ENCODE measurements around the gene DMTF1. TPM values are rescaled to one million over a fixed set of nuclear protein-coding genes. Genes with fewer than 3 reads are reported as not detected.
"Not testable (repeated sequence)": the region's sequence is repeated elsewhere in the genome, so short reads cannot be mapped to it uniquely, and the experiment has no call there.

DMTF1 gene
- total RNA-seq, 1 experiment from 2014 or later = 48.0 TPM

- peak; percentile 62 for DNase-seq (ENCODE audit: low spot score)
These were observed 68.5 kb downstream of the DMTF1 start for GRCh38 chr7:87220734-87221215.

GRCh38 chr7:87223666-87224065, 71.4 kb downstream of the DMTF1 start:
- DNase-seq (ENCODE audit: low spot score) = no peak

GRCh38 chr7:87225696-87226095, 73.4 kb downstream of the DMTF1 start:
- DNase-seq (ENCODE audit: low spot score) = no peak

GRCh38 chr7:87226495-87226894, 74.2 kb downstream of the DMTF1 start:
- no peak for DNase-seq (ENCODE audit: low spot score)

DNA sequence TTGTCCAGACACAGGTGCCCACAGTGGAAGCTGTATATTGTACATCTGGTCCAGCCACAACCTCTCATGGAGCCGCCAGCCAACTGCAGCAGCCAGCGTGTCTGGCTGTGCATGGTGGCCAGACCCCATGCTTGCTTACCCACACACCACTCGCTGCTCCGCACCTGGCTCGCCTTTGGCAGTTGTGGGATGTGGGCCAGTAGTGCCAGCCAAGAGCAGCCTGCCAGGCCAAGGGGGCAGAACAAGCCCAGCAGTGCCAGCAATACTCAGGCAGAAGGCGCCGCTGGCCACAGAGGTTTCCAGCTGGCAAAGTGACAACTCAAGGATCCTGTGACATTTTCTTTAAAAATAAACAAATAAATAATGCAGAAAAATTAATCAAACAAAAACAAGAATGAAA, 79.0 kb downstream of the DMTF1 start:
- DNase-seq (ENCODE audit: low spot score) = no peak

DNA sequence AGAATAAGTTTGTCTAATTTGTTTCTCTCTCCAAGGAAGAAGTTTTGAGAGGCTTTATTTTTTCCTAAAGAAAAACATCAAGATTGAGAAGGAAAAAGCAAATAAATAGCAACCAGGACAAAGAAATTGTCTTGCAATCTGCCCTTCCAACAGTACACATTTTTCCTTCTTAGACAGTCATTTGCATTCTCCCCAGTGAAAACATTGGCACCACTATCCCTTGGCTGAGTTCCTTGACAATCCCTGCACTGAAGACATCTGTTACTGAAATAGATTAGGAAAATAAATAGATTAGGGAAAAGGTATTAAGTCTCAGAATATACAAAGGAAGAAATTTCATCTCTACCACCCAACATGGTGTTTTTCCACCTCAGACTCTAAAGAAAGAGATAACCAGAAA, 79.5 kb downstream of the DMTF1 start:
- DNase-seq (ENCODE audit: low spot score) = no peak

- no peak for DNase-seq (ENCODE audit: low spot score)
These were observed 82.7 kb downstream of the DMTF1 start for GRCh38 chr7:87234949-87235348.

GRCh38 chr7:87238464-87239051, 86.3 kb downstream of the DMTF1 start:
- DNase-seq (ENCODE audit: low spot score) = not testable (repeated sequence)

GRCh38 chr7:87245671-87246070, 93.4 kb downstream of the DMTF1 start:
- DNase-seq (ENCODE audit: low spot score) = not testable (repeated sequence)

Small RNAs within 50 kb of the gene (small RNA-seq; reads per million reads assigned to genes)
- gene RF00019 (not detected), gene RF02271 (not detected)

Other genes with a start within 250 kb of the DMTF1 start
- gene ELAPOR2, start 92.8 kb upstream of the DMTF1 start, total RNA-seq (2014; rRNA removed; shearing (Covaris generic)) = 0.23 and 2.3 TPM in 2 replicates
- gene TMEM243, start 67.3 kb downstream of the DMTF1 start, total RNA-seq (2014; rRNA removed; shearing (Covaris generic)) = 73.9 and 74.5 TPM in 2 replicates
- 2.6 and 4.4 TPM in 2 replicates for gene CROT, start 193.2 kb downstream of the DMTF1 start, total RNA-seq (2014; rRNA removed; shearing (Covaris generic))